ENCODE results near the gene PPP1R12B.
"Not testable (repeated sequence)": the region's sequence is repeated elsewhere in the genome, so short reads cannot be mapped to it uniquely, and the experiment has no call there.

PPP1R12B gene

DNA sequence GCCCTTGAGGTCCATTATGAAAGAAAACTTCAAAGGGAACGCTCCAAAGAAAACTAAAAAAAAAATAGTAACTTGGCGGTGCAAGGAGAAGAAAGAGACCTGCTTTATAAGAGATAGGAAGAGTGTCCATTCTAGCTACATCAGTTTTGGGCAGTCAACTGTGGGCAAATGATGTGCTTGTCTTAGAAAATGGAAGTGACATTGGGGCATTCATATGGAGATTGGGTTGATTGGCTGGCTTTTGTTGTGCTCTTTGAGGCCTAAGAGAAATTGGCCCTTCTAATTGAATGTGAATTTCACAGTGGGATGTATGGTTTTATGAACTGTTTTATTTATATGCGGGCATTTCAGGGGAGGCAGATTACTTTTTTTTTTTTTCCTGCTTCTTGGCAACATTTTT, 13.2 kb downstream of the PPP1R12B start:
- H3K36me3 Mint-ChIP-seq (ENCODE audit: low read depth): no peaks in the 10 kb centered on the region
- H3K27ac Mint-ChIP-seq: no peak overlapping the region
- H3K4me1 Mint-ChIP-seq (ENCODE audit: low read depth): peaks cover 2% of the 10 kb centered on the region
- H3K4me3 Mint-ChIP-seq: no peak overlapping the region
- no peaks in the 10 kb centered on the region for H3K27me3 Mint-ChIP-seq (ENCODE audit: low read depth)
- H3K9me3 Mint-ChIP-seq: no peaks in the 10 kb centered on the region

DNA sequence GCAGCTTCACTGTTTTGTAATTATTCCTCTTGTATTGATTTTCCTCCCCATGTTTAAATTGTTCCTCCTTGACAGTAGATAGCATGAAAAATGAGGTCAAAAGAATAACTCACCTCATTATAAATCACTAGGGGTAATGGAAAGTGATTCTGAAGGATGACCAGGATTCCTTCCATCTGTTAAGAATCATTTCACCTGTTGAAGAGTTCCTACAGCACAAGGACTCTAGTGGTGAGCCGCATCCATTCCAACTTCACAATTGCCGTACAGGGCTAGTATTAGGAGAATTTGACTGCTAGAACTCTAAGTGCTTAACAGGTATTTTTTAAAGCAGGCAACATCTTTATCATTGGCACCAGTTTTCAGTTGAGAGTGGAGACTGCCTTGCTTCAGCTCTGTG, 13.7 kb downstream of the PPP1R12B start:
- H3K36me3 Mint-ChIP-seq (ENCODE audit: low read depth): no peaks in the 10 kb centered on the region
- H3K4me1 Mint-ChIP-seq (ENCODE audit: low read depth): no peaks in the 10 kb centered on the region
- H3K4me3 Mint-ChIP-seq: no peak overlapping the region
- no peaks in the 10 kb centered on the region for H3K9me3 Mint-ChIP-seq
- H3K27me3 Mint-ChIP-seq (ENCODE audit: low read depth): no peaks in the 10 kb centered on the region
- no peak overlapping the region for H3K27ac Mint-ChIP-seq

DNA sequence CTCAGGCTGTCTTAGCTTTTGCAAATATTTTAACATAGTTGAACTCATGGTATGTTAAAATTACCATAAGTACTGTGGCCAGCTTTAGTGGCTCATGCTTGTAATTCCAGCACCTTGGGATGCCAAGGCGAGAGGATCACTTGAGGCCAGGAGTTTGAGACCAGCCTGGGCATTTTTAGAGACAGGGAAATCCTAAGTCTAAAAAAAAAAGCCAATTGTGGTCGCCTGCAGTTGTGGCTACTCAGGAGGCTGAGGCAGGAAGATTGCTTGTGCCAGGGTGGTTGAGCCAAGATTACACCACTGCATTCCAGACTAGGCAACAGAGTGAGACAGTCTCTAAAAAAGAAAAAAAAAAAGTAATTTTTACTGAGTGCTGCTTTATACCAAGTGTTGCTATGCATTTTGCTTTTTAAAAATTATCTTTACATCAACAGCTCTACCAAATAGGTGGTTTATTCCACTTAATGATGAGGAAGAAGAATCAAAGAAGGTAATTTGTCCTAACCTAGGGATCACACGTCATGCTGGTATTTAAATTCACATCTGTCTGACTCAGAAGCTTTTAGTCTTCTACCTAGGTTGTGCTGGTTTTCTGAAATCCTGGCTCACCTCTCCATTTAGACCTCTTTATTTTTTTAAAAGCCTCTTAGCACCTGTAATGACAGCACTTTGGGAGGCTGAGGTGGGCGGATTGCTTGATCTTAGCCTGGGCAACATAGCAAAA, 16.8 kb downstream of the PPP1R12B start:
- no peak overlapping the region for H3K4me3 Mint-ChIP-seq
- H3K36me3 Mint-ChIP-seq (ENCODE audit: low read depth): no peaks in the 10 kb centered on the region
- H3K27ac Mint-ChIP-seq: no peak overlapping the region
- no peaks in the 10 kb centered on the region for H3K9me3 Mint-ChIP-seq
- no peaks in the 10 kb centered on the region for H3K4me1 Mint-ChIP-seq (ENCODE audit: low read depth)
- H3K27me3 Mint-ChIP-seq (ENCODE audit: low read depth): no peaks in the 10 kb centered on the region

DNA sequence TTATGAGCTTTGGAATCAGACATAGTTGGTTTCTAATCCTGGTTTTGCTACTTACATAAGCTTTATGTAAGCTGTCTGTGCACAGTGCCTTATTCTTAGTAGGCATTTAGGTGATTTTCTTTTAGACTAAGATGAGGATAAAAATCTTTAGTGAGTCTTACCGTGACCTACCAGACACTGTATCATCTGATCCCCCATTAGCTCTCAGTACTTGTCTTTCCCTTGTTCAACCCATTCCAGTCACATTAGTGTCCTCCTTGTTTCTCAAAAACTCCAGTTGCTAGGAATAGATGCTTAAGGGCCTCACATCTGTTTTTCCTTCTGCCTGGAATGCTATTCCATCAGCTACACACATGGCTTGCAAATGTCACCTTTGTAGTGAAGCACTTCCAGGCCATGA, 18.8 kb downstream of the PPP1R12B start:
- no peaks in the 10 kb centered on the region for H3K27me3 Mint-ChIP-seq (ENCODE audit: low read depth)
- H3K4me3 Mint-ChIP-seq: no peak overlapping the region
- no peak overlapping the region for H3K27ac Mint-ChIP-seq
- no peaks in the 10 kb centered on the region for H3K36me3 Mint-ChIP-seq (ENCODE audit: low read depth)
- H3K4me1 Mint-ChIP-seq (ENCODE audit: low read depth): no peaks in the 10 kb centered on the region
- H3K9me3 Mint-ChIP-seq: no peaks in the 10 kb centered on the region

DNA sequence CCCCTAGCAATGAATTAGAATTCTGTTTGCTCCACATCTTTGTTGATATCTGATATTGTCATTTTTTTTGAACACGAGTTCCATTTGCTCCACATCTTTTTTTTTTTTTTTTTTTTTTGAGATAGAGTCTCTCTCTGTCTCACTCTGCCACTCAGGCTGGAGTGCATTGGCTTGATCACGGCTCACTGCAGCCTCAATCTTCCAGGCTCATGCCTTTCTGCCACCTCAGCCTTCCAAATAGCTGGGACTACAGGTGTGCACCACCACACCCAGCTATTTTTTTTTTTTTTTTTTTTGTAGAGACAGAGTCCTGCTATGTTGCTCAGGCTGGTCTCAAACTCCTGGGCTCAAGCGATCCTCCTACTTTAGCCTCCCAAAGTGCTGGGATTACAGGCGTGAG, 22.4 kb downstream of the PPP1R12B start:
- H3K4me3 Mint-ChIP-seq; H3K4me1 Mint-ChIP-seq (ENCODE audit: low read depth); H3K36me3 Mint-ChIP-seq (ENCODE audit: low read depth); H3K27ac Mint-ChIP-seq; H3K27me3 Mint-ChIP-seq (ENCODE audit: low read depth); H3K9me3 Mint-ChIP-seq: not testable (repeated sequence)

DNA sequence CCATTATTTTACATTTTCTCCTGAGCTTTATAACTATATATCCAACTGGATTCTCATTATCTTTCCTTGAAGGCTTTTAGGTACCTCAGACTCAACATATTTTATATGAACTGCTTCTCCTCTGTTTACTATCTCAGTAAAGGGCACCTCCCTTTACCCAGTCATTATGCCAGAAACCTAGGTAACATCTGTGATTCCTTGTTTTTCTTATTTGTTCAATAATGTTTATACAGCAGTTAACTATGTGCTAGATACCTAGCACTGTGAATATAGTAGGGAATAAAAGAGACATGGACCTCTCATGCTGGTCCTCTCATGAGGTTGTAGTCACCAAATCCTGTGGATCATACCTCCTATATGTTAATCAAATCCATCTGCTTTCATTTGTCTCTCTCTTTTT, 25.6 kb downstream of the PPP1R12B start:
- H3K9me3 Mint-ChIP-seq: no peaks in the 10 kb centered on the region
- H3K4me1 Mint-ChIP-seq (ENCODE audit: low read depth): no peaks in the 10 kb centered on the region
- no peak overlapping the region for H3K4me3 Mint-ChIP-seq
- H3K36me3 Mint-ChIP-seq (ENCODE audit: low read depth): no peaks in the 10 kb centered on the region
- H3K27me3 Mint-ChIP-seq (ENCODE audit: low read depth): peaks cover 4% of the 10 kb centered on the region
- no peak overlapping the region for H3K27ac Mint-ChIP-seq

DNA sequence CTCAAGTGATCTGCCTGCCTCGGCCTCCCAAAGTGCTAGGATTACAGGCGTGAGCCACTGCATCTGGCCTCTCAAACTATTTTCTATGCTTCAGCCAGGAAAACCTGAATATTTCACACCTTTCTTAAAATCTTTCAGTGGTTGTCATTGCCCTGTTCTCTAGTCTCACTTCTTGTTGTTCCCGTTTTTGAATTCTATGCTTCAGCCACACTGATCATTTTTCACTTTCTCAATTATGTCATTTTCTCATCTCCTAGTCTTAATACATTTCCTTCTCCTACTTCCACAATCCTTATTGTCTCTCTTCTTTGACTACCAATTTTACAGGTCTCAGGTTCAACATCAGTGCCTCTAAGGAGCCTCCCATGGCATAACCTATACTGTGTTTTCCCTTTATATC, 26.7 kb downstream of the PPP1R12B start:
- not testable (repeated sequence) for H3K36me3 Mint-ChIP-seq (ENCODE audit: low read depth); H3K4me3 Mint-ChIP-seq; H3K27me3 Mint-ChIP-seq (ENCODE audit: low read depth); H3K4me1 Mint-ChIP-seq (ENCODE audit: low read depth); H3K27ac Mint-ChIP-seq; H3K9me3 Mint-ChIP-seq

DNA sequence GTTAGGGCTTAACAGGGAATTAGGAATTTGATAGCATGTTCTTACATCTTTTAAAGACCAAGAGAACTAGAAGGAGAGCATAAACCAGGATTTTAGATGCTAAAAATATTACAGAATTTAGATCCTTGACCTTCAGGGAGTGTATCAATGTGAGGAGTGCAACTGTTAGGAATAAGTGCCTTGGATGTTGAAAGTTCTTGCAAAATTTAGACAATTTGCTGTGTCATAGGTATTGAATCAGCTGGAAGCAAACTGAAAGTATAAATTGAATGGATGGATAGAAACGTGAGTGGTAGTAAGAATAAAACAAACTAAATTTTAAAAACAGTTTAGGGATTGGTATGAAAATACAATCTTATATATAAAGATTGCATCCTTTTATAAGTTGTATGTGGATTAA, 27.7 kb downstream of the PPP1R12B start:
- H3K4me1 Mint-ChIP-seq (ENCODE audit: low read depth): peaks cover 13% of the 10 kb centered on the region
- no peak overlapping the region for H3K4me3 Mint-ChIP-seq
- H3K27ac Mint-ChIP-seq: no peak overlapping the region
- peaks cover 8% of the 10 kb centered on the region for H3K27me3 Mint-ChIP-seq (ENCODE audit: low read depth)
- no peaks in the 10 kb centered on the region for H3K36me3 Mint-ChIP-seq (ENCODE audit: low read depth)
- H3K9me3 Mint-ChIP-seq: no peaks in the 10 kb centered on the region

DNA sequence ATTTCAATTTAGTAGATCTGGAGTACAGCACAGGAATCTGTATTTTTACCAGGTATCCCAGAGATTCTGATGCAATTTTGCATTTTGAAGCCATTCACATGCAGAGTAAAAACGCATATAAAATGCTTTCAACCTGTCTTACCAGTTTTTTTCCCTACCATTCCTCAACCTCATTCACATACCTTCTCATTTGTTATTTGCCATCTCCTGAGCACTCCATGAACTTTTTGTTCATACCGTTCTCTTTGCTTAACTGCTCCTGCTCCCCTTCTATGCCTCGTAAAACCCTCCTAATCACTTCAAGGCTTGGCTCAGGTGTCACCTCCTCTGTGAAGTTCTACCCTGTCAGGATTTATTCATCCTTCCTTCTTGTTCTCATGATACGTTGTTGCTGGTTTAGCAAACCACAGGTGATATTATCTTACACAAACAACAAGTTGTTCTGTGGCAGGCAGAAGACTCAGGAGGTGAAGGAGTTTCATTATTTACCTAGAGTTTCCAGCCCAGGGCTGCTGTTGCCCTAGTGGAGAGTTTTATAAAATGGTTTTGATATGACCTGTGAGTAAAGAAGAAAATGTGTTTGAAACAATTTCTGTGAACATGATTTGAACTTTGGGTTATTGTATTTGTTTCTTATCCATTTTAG, 31.5 kb downstream of the PPP1R12B start:
- H3K27me3 Mint-ChIP-seq (ENCODE audit: low read depth); H3K9me3 Mint-ChIP-seq; H3K36me3 Mint-ChIP-seq (ENCODE audit: low read depth): not testable (repeated sequence)
- Mint-ChIP-seq H3K4me1 (ENCODE audit: low read depth) (peaks cover 13% of the 10 kb centered on the region), H3K27ac (peak overlapping the region; percentile 17), H3K4me3 (peak overlapping the region; percentile 45)

DNA sequence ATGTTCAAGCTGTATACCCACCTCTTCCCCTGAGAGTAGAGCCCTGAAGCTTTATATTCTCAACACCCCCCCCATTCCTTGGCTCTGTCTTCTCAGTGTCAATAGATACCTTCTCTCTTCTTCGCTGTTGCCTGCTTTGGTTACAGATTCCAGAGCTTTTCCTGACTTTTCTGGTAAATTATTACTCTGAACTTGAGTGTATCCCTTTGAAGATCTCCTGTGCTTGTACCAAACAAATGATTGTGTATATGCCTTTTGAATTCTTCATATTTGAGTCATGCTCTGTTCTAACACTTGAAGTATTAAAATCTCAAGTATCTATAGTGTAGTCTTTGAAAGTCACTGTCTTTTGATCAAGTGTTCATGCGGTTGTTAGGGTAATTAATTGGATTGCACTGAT, 32.0 kb downstream of the PPP1R12B start:
- not testable (repeated sequence) for H3K27me3 Mint-ChIP-seq (ENCODE audit: low read depth); H3K27ac Mint-ChIP-seq; H3K4me3 Mint-ChIP-seq; H3K9me3 Mint-ChIP-seq; H3K36me3 Mint-ChIP-seq (ENCODE audit: low read depth)
- H3K4me1 Mint-ChIP-seq (ENCODE audit: low read depth): peaks cover 13% of the 10 kb centered on the region

DNA sequence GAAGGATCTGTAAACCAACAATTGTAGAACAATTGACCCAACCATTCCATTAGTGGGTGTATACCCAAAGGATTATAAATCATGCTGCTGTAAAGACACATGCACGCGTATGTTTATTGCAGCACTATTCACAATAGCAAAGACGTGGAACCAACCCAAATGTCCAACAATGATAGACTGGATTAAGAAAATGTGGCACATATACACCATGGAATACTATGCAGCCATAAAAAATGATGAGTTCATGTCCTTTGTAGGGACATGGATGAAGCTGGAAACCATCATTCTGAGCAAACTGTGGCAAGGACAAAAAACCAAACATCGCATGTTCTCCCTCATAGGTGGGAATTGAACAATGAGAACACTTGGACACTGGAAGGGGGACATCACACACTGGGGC, 33.4 kb downstream of the PPP1R12B start:
- H3K4me3 Mint-ChIP-seq; H3K9me3 Mint-ChIP-seq; H3K36me3 Mint-ChIP-seq (ENCODE audit: low read depth); H3K27me3 Mint-ChIP-seq (ENCODE audit: low read depth); H3K27ac Mint-ChIP-seq: not testable (repeated sequence)
- peaks cover 13% of the 10 kb centered on the region for H3K4me1 Mint-ChIP-seq (ENCODE audit: low read depth)

DNA sequence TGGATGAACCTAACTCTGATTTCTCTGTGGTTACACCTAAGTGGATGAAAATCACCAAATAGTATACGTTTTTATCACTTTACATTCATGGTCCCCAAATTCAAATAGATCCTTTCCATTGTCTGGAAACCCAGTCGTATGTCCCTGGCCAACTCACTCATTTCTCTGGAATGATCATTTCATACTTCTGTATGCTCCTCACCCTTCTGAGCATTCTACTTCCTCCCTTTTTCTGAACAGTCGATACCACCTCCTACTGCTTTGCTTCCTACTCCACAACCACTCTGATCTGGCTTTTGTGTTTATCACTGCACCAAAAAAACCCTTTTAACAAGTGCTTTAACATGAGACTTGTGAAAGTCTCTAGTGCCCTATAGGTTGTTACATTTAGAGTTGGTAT, 47.3 kb downstream of the PPP1R12B start:
- not testable (repeated sequence) for H3K36me3 Mint-ChIP-seq (ENCODE audit: low read depth); H3K4me1 Mint-ChIP-seq (ENCODE audit: low read depth); H3K27ac Mint-ChIP-seq; H3K4me3 Mint-ChIP-seq; H3K9me3 Mint-ChIP-seq; H3K27me3 Mint-ChIP-seq (ENCODE audit: low read depth)

DNA sequence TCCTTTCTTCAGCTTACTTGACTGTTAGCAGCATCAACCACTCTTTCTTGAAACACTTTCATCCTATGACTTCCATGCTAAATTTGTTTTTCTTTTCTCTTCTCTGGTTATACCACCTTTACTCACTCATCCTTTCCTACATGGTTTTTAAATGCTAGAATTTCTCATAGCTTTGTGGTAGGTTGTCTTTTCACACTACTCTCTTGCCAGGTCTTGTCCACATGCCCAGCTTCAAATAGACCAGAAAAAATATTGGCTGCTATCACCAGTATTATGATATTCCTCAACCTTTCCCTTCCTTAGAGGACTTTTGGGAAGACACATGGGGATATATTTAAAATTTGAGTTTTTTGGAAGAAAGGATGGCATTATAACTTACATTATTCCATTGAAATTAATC, 48.8 kb downstream of the PPP1R12B start:
- Mint-ChIP-seq H3K27me3 (ENCODE audit: low read depth) (no peaks in the 10 kb centered on the region), H3K4me1 (ENCODE audit: low read depth) (no peaks in the 10 kb centered on the region), H3K9me3 (no peaks in the 10 kb centered on the region), H3K27ac (no peak overlapping the region), H3K36me3 (ENCODE audit: low read depth) (no peaks in the 10 kb centered on the region), H3K4me3 (no peak overlapping the region)

DNA sequence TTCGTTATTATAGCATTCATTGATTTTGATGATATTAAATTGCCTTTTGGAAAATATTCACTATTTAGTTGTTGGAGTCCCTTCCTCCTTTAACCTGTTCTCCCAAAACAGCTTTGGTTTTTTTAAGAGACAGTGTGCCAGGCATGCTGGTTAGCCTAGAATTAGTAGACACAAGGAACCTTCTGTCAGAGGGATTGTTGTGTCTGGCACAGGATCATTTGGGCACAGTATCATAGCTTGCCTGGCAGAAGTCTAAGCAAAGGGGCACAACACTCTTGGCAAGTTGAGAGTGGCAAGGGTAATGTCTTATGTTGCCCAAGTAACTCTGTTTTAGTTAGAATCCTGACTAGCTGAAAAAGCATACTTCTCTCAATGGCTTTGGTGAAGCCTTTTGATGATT, 49.9 kb downstream of the PPP1R12B start:
- H3K27ac Mint-ChIP-seq; H3K9me3 Mint-ChIP-seq; H3K4me3 Mint-ChIP-seq; H3K27me3 Mint-ChIP-seq (ENCODE audit: low read depth); H3K36me3 Mint-ChIP-seq (ENCODE audit: low read depth); H3K4me1 Mint-ChIP-seq (ENCODE audit: low read depth): not testable (repeated sequence)

DNA sequence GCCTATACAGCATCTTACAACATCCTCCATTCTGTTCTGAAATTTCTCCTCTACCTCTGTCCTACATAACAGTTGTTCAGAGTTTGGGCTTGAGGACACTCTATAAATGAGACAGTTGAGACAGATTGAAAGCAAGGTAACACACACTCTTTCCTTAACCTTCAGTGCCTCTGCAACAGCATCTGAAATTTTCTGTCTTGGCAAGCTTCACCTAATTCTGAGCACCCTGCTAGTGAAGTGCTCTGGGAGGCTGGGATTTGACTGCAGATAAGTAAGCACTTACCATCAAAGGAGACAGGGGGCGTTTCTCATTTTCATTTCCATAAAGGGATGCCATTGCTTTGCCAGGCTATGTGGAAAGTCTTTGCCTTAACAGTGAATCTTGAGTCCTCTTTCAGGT, 53.3 kb downstream of the PPP1R12B start:
- not testable (repeated sequence) for H3K36me3 Mint-ChIP-seq (ENCODE audit: low read depth); H3K9me3 Mint-ChIP-seq; H3K4me1 Mint-ChIP-seq (ENCODE audit: low read depth); H3K4me3 Mint-ChIP-seq; H3K27ac Mint-ChIP-seq; H3K27me3 Mint-ChIP-seq (ENCODE audit: low read depth)

DNA sequence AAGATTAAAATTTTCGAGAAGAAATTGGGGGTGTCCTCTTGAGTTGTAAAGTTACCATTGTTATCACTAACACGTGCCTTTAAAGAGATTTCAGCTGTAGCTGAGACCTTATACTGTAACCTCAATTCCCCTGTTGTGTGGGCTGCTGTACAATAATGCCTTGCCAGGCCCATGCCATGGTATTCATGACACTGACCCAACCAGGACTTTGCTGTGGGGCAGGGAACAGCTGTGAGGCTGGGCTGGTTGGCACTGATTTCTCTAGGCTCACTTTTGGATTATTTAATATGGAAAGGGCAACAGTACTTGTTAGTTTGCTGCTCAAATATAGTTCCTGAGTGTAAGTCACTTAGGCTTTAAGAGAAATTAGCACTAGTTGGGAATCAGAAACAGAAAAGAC, 54.9 kb downstream of the PPP1R12B start:
- H3K4me1 Mint-ChIP-seq (ENCODE audit: low read depth); H3K36me3 Mint-ChIP-seq (ENCODE audit: low read depth); H3K27me3 Mint-ChIP-seq (ENCODE audit: low read depth); H3K27ac Mint-ChIP-seq; H3K4me3 Mint-ChIP-seq; H3K9me3 Mint-ChIP-seq: not testable (repeated sequence)

Measured in T-helper 1 cell treated with Interleukin-12 subunit alpha and Interleukin-12 subunit beta and Interleukin-4 antibody, amounts not matched to agents 30 μg/mL and 1 μg/mL, for 36 hours (primary cell).